HepG2 (cell line): Measurements from ENCODE around the gene FDPS. TPM values are rescaled to one million over a fixed set of nuclear protein-coding genes. Genes with fewer than 3 reads are reported as not detected.
A peak's percentile ranks its signal among the peaks of the same experiment; 100 is the strongest.

Experiments used
- ESRRA ChIP-seq: sonication (generic); formaldehyde crosslinking; IDR thresholded peaks from 2 replicates; pipeline ENCODE4 v1.5.1; 2020; ENCODE audit warnings: mild to moderate bottlenecking, low read depth, missing genetic modification reagents
- FOSL1 ChIP-seq: sonication (generic); formaldehyde crosslinking; IDR thresholded peaks from 2 replicates; pipeline ENCODE4 v1.9.0; 2021; ENCODE audit warnings: missing genetic modification reagents, borderline replicate concordance
- GFI1 ChIP-seq: sonication (generic); formaldehyde crosslinking; IDR thresholded peaks from 2 replicates; pipeline ENCODE4 v1.5.0; 2020; ENCODE audit warnings: missing genetic modification reagents, mild to moderate bottlenecking, borderline replicate concordance
- HCFC1 ChIP-seq: fragments of 150-350 bp; IDR thresholded peaks from 2 replicates; pipeline ENCODE4 v1.6.1; 2014; ENCODE audit warnings: low read depth, low read length
- MIER3 ChIP-seq: IDR thresholded peaks from 2 replicates; pipeline ENCODE4 v1.6.1; 2016; ENCODE audit warnings: missing compliant biosample characterization, borderline replicate concordance
- SSRP1 ChIP-seq: IDR thresholded peaks from 2 replicates; pipeline ENCODE4 v1.6.1; 2016; ENCODE audit warnings: control low read depth
- TBP ChIP-seq: sonication (generic); formaldehyde crosslinking; IDR thresholded peaks from 2 replicates; pipeline ENCODE4 v1.5.0; 2020; ENCODE audit warnings: missing genetic modification reagents
- TCF7L2 ChIP-seq: IDR thresholded peaks from 2 replicates; pipeline ENCODE4 v1.6.1; 2011; ENCODE audit warnings: mild to moderate bottlenecking, low read depth, low read length, moderate library complexity
- ZFAT ChIP-seq: sonication (generic); formaldehyde crosslinking; conservative IDR thresholded peaks from 2 replicates; pipeline ENCODE4 v1.8.1; 2023; ENCODE audit warnings: missing genetic modification reagents, inconsistent platforms
- ZFP62 ChIP-seq: sonication (generic); formaldehyde crosslinking; IDR thresholded peaks from 2 replicates; pipeline ENCODE4 v1.4.0; 2020; ENCODE audit warnings: missing genetic modification reagents
- ZNF121 ChIP-seq: sonication (generic); formaldehyde crosslinking; IDR thresholded peaks from 2 replicates; pipeline ENCODE4 v1.5.0; 2020; ENCODE audit warnings: mild to moderate bottlenecking, missing genetic modification reagents
- ZNF33B ChIP-seq: sonication (generic); formaldehyde crosslinking; IDR thresholded peaks from 2 replicates; pipeline ENCODE4 v1.5.1; 2020; ENCODE audit warnings: mild to moderate bottlenecking, missing genetic modification reagents
- ZNF552 ChIP-seq: sonication (generic); formaldehyde crosslinking; IDR thresholded peaks from 2 replicates; pipeline ENCODE4 v1.9.0; 2022; ENCODE audit warnings: missing genetic modification reagents, mild to moderate bottlenecking, borderline replicate concordance
- ZNF607 ChIP-seq: sonication (generic); formaldehyde crosslinking; IDR thresholded peaks from 2 replicates; pipeline ENCODE4 v1.5.1; 2020; ENCODE audit warnings: missing genetic modification reagents, mild to moderate bottlenecking, borderline replicate concordance
- ZNF747 ChIP-seq: sonication (generic); formaldehyde crosslinking; IDR thresholded peaks from 2 replicates; pipeline ENCODE4 v1.8.1; 2023; ENCODE audit warnings: missing genetic modification reagents, mild to moderate bottlenecking, borderline replicate concordance
- polyA plus RNA-seq, 8 experiments: library from polyadenylated mRNA; depleted of rRNA in 3 of 8; stranded (reverse) in 7 of 8; unstranded in 1 of 8; fragments of >200 nt; fragmentation: Illumina TruSeq in 4 of 8; extraction: Trizol in 4 of 8; gene quantifications; 2 replicates each; pipeline versions ENCODE4 v1.2.1 to v1.2.3, GENCODE V29; 2011 to 2016; ENCODE audit warnings: low read depth in 4 of 8, missing spikeins in 1 of 8, mixed read lengths in 1 of 8; ENCODE audit not compliant: insufficient read depth in 1 of 8
- total RNA-seq, 5 experiments: library from RNA; depleted of rRNA; stranded (reverse); fragments of >200 nt; fragmentation: Illumina TruSeq; extraction: Trizol; gene quantifications; 2 replicates each; pipeline ENCODE4 v1.2.3, GENCODE V29; 2016; ENCODE audit warnings: low read depth in 1 of 5
- TF ChIP-seq, protein P1 (sequence below): sonication (generic); formaldehyde crosslinking; IDR thresholded peaks from 2 replicates; pipeline ENCODE4 v1.4.0; 2020; ENCODE audit warnings: mild to moderate bottlenecking, missing genetic modification reagents
- TF ChIP-seq, protein P2 (sequence below): sonication (generic); formaldehyde crosslinking; IDR thresholded peaks from 2 replicates; pipeline ENCODE4 v1.4.0; 2020; ENCODE audit warnings: missing genetic modification reagents
- TF ChIP-seq, protein P3 (sequence below): IDR thresholded peaks from 2 replicates; pipeline ENCODE4 v1.6.1; 2012; ENCODE audit warnings: low read length, improper control_type of control experiment
- TF ChIP-seq, protein P4 (sequence below): sonication (generic); formaldehyde crosslinking; IDR thresholded peaks from 2 replicates; pipeline ENCODE4 v1.8.1; 2022; ENCODE audit warnings: low read depth, mild to moderate bottlenecking, missing genetic modification reagents

Gene FDPS
- total and polyA plus RNA-seq, 2 of the 13 experiments (the other 11 are each of a cell fraction or from before 2014, with no cell fraction given): 264 to 519 TPM

DNA sequence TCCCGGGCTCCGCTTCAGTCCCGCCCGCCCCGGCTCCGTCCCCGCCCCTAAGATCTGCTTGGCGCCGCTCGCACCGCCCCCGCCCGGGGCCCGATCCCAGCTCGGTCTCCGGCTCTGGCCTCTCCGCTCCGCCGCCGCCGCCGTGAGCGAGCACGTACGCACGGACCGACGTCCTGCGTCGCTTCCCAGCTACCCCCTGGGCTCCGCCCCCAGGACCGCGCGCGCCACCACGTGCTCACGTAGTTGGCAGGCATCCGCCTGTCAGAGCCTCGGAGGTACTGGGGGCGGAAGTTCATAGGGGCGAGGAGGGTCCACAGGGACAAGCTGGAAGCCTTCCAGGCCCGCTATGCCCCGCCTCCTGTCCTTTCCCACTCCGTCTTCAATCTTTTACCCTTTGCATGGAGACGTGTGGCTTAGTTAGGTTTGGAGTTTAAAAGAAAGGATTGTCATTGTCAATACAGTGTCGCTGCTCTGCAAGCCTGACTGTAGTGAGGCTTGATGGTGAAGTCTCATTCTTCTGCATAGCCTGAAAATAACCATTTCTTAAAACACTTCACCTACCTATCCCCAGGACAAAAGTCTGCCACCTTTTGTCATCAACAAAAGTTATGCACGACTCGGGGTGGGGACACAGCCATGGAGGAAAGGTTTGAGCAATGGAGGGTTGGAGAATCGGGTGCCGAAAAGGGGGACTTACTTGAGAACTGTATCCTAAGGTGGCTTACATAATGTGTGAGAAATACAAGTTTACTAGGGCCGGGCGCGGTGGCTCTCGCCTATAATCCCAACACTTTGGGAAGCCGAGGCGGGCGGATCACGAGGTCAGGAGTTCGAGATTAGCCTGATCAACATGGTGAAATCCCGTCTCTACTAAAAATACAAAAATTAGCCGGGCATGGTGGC lies 35.1 kb upstream of the FDPS start, which contains the start of gene CLK2 (continued):
- TF ChIP-seq, protein P1, sequence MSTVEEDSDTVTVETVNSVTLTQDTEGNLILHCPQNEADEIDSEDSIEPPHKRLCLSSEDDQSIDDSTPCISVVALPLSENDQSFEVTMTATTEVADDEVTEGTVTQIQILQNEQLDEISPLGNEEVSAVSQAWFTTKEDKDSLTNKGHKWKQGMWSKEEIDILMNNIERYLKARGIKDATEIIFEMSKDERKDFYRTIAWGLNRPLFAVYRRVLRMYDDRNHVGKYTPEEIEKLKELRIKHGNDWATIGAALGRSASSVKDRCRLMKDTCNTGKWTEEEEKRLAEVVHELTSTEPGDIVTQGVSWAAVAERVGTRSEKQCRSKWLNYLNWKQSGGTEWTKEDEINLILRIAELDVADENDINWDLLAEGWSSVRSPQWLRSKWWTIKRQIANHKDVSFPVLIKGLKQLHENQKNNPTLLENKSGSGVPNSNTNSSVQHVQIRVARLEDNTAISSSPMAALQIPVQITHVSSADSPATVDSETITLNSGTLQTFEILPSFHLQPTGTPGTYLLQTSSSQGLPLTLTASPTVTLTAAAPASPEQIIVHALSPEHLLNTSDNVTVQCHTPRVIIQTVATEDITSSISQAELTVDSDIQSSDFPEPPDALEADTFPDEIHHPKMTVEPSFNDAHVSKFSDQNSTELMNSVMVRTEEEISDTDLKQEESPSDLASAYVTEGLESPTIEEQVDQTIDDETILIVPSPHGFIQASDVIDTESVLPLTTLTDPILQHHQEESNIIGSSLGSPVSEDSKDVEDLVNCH: no peak
- TF ChIP-seq ZNF121 (CRISPR knock-in tag) (no peak), ZNF607 (peak; percentile 96), ZNF33B (CRISPR knock-in tag) (no peak), ZNF552 (CRISPR knock-in tag) (no peak), TBP (CRISPR knock-in tag) (no peak), HCFC1 (0 out of 2 replicates have a peak, but pooled peaks have one; percentile 36), TCF7L2 (no peak), ZFAT (CRISPR knock-in tag) (no peak), ZFP62 (CRISPR knock-in tag) (no peak), MIER3 (CRISPR knock-in tag) (peak; percentile 83; the same call in 1 of the 2 replicates), GFI1 (CRISPR knock-in tag) (0 out of 2 replicates have a peak, but pooled peaks have one; percentile 43), FOSL1 (CRISPR knock-in tag) (no peak), SSRP1 (no peak), ZNF747 (peak; percentile 46), ESRRA (CRISPR knock-in tag) (no peak)
- TF ChIP-seq, protein P2, sequence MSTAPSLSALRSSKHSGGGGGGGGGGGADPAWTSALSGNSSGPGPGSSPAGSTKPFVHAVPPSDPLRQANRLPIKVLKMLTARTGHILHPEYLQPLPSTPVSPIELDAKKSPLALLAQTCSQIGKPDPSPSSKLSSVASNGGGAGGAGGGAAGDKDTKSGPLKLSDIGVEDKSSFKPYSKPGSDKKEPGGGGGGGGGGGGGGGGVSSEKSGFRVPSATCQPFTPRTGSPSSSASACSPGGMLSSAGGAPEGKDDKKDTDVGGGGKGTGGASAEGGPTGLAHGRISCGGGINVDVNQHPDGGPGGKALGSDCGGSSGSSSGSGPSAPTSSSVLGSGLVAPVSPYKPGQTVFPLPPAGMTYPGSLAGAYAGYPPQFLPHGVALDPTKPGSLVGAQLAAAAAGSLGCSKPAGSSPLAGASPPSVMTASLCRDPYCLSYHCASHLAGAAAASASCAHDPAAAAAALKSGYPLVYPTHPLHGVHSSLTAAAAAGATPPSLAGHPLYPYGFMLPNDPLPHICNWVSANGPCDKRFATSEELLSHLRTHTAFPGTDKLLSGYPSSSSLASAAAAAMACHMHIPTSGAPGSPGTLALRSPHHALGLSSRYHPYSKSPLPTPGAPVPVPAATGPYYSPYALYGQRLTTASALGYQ (CRISPR knock-in tag): 0 out of 2 replicates have a peak, but pooled peaks have one; percentile 12
- TF ChIP-seq, protein P3, sequence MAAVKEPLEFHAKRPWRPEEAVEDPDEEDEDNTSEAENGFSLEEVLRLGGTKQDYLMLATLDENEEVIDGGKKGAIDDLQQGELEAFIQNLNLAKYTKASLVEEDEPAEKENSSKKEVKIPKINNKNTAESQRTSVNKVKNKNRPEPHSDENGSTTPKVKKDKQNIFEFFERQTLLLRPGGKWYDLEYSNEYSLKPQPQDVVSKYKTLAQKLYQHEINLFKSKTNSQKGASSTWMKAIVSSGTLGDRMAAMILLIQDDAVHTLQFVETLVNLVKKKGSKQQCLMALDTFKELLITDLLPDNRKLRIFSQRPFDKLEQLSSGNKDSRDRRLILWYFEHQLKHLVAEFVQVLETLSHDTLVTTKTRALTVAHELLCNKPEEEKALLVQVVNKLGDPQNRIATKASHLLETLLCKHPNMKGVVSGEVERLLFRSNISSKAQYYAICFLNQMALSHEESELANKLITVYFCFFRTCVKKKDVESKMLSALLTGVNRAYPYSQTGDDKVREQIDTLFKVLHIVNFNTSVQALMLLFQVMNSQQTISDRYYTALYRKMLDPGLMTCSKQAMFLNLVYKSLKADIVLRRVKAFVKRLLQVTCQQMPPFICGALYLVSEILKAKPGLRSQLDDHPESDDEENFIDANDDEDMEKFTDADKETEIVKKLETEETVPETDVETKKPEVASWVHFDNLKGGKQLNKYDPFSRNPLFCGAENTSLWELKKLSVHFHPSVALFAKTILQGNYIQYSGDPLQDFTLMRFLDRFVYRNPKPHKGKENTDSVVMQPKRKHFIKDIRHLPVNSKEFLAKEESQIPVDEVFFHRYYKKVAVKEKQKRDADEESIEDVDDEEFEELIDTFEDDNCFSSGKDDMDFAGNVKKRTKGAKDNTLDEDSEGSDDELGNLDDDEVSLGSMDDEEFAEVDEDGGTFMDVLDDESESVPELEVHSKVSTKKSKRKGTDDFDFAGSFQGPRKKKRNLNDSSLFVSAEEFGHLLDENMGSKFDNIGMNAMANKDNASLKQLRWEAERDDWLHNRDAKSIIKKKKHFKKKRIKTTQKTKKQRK: no peak
- TF ChIP-seq, protein P4, sequence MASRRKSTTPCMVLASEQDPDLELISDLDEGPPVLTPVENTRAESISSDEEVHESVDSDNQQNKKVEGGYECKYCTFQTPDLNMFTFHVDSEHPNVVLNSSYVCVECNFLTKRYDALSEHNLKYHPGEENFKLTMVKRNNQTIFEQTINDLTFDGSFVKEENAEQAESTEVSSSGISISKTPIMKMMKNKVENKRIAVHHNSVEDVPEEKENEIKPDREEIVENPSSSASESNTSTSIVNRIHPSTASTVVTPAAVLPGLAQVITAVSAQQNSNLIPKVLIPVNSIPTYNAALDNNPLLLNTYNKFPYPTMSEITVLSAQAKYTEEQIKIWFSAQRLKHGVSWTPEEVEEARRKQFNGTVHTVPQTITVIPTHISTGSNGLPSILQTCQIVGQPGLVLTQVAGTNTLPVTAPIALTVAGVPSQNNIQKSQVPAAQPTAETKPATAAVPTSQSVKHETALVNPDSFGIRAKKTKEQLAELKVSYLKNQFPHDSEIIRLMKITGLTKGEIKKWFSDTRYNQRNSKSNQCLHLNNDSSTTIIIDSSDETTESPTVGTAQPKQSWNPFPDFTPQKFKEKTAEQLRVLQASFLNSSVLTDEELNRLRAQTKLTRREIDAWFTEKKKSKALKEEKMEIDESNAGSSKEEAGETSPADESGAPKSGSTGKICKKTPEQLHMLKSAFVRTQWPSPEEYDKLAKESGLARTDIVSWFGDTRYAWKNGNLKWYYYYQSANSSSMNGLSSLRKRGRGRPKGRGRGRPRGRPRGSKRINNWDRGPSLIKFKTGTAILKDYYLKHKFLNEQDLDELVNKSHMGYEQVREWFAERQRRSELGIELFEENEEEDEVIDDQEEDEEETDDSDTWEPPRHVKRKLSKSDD (CRISPR knock-in tag): no peak
